NCI-H510A (cell line): ENCODE results near the gene SH3BP5.

Experiments used
- DNase-seq: peaks from one replicate; lab custom pipeline; 2025; lab: John Stamatoyannopoulos, UW

Gene SH3BP5

GRCh38 chr3:15325228-15325627 is 7.2 kb downstream of the SH3BP5 start:
- no peak for DNase-seq

GRCh38 chr3:15324379-15324808 is 8.0 kb downstream of the SH3BP5 start:
- DNase-seq: no peak

- no peak for DNase-seq
These were observed 9.3 kb downstream of the SH3BP5 start for GRCh38 chr3:15323063-15323462.

- DNase-seq: no peak
These were observed 11.0 kb downstream of the SH3BP5 start for GRCh38 chr3:15321349-15321748.

DNA sequence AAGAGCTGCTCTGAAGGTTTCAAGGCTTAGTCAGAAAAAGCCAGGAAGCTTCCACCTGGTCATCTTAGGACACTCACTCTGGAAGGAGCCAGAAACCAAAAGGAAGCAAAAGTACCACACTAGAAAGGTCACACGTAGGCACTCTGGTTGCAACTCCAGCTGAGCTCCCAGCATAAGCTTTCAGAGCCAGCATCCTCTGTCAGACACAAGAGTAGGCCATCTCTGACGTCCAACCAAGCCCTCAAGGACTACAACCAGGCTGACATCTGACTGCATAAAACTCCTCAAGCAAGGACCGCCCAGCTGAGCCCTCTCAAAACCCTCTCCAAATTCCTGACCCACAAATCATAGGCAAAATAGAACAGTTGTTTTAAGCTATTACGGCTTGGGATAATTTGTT is 12.8 kb downstream of the SH3BP5 start:
- no peak for DNase-seq

- no peak for DNase-seq
These were observed 13.2 kb downstream of the SH3BP5 start for GRCh38 chr3:15319136-15319535.

DNA sequence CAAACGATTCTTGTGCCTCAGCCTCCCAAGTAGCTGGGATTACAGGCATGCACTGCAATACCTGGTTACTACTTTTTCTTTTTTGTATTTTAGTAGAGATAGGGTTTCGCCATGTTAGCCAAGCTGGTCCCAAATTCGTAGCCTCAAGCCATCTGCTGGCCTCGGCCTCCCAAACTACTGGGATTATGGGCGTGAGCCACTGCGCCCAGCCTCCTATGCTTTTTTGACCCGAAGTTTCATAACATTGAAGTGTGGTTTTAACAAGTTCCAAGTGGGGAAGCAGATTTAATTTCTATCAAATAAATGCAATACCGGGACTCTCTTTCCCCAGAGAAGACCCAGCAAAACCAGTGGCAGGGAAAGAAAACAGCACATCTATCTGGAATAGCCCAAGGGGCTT is 13.7 kb downstream of the SH3BP5 start:
- DNase-seq: no peak

DNA sequence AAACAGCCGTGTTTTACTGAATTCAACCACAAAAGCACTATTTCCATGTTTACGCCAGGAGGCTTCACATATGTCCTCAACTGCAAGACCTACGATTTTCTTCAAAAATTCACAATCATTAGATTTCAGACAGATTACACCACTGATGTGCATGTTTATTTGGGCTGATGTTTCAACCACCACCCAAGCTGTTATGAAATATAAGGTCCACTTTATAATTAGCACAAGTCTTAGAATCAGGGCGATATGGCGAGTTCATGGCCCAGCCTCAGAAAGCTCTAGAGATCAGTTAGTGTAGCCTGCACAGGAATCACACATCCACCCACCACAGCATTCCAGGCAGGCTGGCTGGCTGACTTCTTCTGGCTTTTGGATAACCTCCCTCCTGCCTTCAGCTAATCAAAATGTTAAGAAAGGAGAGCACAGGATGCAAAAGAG is 15.4 kb downstream of the SH3BP5 start:
- no peak for DNase-seq

DNA sequence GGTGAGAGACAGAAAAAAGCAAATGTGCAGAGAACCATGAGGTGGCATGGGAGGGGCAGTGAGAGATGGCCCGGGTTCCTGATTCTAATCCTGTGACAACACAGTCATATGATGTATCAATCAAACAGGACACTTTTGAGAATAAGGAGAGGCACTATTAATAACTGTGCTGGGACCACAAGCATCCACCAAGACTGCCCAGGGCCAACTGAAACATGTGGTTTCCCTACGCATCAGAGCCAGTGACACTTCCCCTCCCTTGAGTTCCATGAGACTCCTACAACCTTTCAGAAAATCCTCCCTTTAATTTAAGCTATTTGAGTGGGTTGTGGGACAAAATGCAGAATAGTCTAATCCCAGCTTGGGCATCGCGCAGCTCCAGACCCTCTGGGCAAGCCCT is 17.4 kb downstream of the SH3BP5 start:
- DNase-seq: no peak

GRCh38 chr3:15314276-15314675 is 18.1 kb downstream of the SH3BP5 start:
- no peak for DNase-seq

GRCh38 chr3:15313461-15313860 is 18.9 kb downstream of the SH3BP5 start:
- peak; percentile 89 for DNase-seq

DNA sequence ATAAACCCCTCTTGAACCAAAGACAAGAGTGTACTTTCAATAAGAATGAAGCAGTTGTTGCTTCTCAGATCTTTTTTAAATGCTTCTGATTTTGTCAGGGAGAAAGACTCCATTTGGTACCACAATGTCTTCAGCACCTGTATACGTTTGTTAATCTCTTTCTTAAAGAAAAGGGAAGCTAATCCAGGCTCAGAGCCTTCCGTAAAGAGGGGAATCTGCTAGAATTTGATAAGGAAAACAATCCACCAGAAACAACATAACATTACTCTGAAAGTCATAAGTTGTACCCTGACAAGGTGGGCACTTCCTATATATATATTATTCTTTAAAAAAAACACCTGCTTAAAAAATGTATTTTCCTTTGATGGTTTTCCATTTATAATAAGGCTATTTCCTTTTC is 19.8 kb downstream of the SH3BP5 start:
- DNase-seq: no peak

GRCh38 chr3:15310491-15311370 is 21.7 kb downstream of the SH3BP5 start:
- DNase-seq: peak; percentile 73

- DNase-seq: no peak
These were observed 22.6 kb downstream of the SH3BP5 start for GRCh38 chr3:15309662-15310335.

- DNase-seq: no peak
These were observed 24.8 kb downstream of the SH3BP5 start for GRCh38 chr3:15307580-15307979.

- DNase-seq: no peak
These were observed 25.4 kb downstream of the SH3BP5 start for GRCh38 chr3:15306979-15307359.

- peak; percentile 15 for DNase-seq
These were observed 27.0 kb downstream of the SH3BP5 start for GRCh38 chr3:15305359-15305844.

DNA sequence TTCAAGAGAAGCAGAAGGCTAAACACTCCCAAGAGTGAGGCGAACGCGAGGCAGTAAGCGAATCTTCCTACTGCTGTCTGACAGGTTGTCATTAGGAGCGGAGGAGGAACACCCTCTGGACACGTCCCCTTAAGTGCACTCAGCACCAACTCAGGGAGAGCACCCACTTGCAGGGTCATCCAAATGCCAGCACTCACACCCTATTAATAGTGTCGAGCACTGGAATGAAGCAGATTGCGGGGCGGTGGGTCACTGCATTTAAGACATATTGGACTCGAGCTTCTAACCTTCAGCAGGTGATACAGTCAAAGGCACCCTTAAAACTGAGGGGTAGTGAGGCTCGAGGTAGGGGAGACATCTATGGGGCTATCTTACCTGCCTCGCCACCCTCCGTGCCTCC is 28.7 kb downstream of the SH3BP5 start:
- no peak for DNase-seq

- DNase-seq: no peak
These were observed 29.2 kb downstream of the SH3BP5 start for GRCh38 chr3:15303216-15303615.

- DNase-seq: no peak
These were observed 30.6 kb downstream of the SH3BP5 start for GRCh38 chr3:15301761-15302160.

GRCh38 chr3:15300323-15301078 is 31.9 kb downstream of the SH3BP5 start:
- DNase-seq: no peak

GRCh38 chr3:15299036-15299435 is 33.4 kb downstream of the SH3BP5 start:
- DNase-seq: no peak
